Measurements from ENCODE around the gene TTR.

TTR gene

DNA sequence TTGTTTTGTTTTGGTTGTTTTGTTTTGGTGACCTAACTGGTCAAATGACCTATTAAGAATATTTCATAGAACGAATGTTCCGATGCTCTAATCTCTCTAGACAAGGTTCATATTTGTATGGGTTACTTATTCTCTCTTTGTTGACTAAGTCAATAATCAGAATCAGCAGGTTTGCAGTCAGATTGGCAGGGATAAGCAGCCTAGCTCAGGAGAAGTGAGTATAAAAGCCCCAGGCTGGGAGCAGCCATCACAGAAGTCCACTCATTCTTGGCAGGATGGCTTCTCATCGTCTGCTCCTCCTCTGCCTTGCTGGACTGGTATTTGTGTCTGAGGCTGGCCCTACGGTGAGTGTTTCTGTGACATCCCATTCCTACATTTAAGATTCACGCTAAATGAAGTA lies at the start of gene TTR:
TSS of gene TTR (plus strand) at position 250 of the 400 bp plus-strand sequence. CDS start at position 276, 26 bp downstream.
- DNase-seq: no peak

DNA sequence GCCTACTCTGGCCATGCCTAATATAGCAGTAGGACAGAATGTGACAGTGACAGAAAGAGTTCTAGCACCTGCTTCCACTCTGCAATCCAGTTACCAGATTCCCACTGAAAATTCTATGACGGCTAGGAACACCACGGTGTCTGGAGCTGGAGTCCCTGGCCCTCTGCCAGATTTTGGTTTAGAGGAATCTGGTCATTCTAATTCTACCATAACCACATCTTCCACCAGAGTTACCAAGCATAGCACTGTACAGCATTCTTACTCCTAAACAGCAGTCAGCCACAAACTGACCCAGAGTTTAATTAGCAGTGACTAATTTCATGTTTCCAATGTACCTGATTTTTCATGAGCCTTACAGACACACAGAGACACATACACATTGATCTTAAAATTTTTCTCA lies 45.2 kb upstream of the TTR start:
- DNase-seq: no peak

DNA sequence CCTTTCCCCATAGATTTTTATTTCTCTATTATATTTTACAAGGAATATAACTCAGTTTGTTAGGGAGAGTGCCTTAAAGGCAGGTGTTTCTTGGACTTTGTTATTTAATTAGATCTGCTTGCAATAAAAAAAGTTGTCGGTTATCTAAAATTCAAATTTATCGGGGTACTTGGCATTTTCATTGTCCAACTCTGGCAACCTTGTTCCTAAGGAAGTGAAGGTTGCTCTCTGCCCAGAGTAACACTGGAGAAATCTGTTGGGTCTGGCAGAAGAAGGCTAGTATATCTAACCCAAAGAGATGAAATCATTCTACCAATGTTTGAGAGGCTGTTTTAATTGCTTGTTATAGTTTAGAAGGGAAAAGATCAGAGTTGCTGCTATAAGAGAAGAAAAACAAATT lies 42.8 kb upstream of the TTR start:
- no peak for DNase-seq

DNA sequence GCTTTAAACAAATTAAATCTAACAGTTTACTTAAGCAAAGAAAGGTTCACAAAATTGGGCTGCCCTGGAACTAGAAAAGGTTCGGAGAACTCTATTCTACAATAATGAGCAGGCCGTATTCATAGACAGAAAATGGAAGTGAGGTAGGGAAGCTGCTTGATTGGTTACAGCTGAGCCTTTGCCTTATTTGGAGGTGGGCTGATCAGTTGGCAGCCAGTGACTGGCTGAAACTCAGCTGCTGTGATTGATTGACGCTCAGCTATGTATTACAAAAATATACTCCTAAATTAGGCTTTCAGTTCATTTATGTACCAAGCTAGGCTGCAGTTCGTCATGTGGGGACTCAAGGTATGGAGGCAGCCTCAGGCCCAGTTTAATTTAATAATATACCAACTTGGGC lies 42.3 kb upstream of the TTR start:
- DNase-seq: no peak

DNA sequence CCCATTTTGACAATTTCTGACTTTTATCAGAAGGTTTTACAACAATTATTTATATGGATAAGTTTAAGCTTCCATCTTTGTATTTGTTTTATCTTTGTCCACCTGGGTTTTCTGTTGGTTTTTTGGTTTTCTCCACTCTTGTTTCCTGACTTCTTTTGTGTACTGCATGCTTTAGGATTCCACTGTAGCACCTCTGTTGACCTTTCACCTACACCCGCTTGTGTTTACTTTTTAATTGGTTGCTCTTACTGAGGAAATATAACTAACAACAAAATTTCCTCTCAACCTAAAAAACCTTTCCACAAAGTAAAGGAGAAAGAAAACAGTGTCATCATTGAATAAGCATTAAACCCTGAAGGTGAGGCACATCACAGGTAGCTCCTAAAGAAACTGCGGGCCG lies 39.8 kb upstream of the TTR start:
- DNase-seq: no peak

DNA sequence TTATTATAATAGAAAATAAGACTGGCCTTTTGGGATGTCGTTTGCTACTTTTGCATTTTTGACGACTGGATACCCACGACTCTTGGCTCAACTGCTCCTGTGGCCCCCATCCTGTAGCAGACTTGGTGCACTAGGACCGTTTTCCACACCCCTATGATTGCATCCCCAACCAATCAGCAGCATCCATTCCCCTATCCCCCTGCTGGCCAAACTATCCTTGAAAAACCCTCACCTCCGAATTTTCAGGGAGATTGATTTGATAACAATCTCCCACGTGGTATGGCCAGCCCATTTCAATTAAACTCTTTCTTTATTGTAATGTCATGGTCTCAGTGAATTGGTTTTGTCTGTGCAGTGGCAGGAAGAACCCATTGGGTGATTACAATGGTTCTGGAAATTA lies 37.9 kb upstream of the TTR start:
- DNase-seq: no peak

DNA sequence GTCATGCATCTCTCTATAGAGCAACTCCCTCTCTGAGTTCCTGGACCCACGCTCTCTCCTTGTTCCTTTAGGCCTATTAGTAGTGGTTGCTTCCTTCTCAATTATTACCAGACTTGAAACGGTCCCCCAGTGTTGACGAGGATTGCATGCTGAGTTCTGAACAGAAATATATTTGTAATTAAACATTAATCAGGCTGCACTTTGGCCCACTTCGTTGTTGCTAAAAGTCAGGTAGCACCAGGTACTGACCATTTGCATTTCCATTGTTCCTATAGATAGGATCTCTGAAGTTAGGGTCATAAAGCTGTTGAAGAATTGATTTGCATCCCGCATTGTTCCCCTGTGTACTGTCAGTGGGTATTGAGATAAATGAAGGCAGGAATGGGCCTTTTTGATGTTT lies 36.9 kb upstream of the TTR start:
- no peak for DNase-seq

DNA sequence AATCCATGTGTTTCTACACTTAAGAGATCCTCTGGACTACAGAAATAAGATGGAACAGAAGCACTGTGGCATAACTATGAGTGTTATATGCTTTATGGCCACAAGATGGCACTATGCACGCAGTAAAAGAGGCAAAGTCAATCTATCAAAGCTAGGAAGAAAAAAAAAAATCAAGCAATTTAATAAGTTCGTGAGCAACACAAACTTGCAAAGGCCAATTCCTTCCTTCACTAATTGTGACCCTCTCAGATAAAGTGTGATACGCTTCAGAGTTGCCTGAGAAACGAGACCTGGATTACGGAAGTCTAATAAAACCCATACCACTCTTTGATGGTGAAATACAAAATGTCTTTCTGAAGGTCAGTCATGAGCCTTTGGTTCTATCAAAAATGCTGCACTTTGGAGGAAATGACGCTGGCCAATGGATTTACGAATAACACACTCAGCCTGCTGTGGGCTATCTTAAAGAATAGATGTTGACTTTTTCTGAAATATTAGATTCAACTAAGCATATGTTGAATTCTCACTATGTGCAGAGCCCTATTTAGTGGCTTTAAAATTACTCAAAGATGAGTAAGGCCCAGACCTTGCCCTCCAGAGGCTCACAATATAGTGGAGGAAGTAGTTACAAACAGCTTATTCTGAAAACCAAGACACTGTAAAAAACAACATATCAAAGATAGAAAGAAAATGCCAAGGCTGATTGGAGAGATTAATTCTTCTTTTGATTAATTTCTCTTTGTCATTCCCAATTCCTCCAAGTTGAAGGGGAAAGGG lies 35.5 kb upstream of the TTR start:
- peak; percentile 72 for DNase-seq

DNA sequence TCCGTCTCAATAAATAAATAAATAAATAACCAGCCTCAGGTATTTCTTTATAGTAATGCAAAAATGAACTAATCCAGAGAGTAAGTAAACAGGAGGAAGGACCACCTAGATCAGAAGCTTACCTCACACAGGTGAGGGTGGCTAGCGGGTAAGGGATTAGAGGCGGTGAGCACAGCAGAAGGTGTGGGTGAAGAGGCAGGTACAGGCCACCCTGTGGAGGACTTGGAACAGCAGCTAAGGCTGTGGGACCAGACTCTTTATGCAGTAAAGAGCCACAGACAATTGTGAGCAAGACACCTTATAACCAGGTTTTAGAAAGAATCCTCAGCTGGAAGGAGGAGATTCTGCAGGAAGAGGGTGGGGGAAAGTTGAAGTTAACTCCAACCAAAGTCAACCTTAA lies 34.2 kb upstream of the TTR start:
- no peak for DNase-seq

DNA sequence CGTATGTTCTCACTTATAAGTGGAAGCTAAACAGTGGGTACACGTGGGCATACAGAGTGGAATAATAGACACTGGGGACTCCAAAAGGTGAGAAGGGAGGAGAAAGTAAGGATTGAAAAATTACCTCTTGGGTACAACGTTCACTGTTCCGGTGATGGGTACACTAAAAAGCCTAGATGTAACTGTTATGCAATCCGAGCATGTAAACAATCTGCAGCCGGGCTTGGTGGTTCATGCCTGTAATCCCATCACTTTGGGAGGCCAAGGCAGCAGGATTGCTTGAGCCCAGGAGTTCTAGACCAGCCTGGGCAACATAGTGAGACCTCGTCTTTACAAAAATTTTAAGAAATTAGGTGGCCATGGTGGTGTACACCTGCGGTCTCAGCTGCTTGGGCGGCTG lies 33.1 kb upstream of the TTR start:
- no peak for DNase-seq

DNA sequence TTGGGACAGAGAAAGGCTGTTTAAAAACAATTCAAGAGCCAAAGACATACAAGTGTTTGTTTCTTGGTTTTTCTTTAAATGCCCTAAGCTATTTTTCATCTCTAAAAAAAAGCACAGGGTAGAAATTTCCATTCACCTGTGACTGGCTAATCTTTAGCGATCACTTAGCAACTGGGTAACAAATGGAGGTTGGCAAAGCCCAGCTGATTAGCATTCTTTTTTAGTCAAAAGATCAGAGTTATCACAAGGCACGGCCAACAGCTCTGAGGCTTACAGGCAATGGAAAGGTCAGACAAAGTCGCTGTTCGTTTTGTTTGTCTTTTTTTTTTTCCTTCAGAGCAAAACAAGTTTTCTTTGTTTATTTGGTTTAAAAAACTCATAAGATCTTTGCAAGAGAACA lies 29.0 kb upstream of the TTR start:
- DNase-seq: no peak

DNA sequence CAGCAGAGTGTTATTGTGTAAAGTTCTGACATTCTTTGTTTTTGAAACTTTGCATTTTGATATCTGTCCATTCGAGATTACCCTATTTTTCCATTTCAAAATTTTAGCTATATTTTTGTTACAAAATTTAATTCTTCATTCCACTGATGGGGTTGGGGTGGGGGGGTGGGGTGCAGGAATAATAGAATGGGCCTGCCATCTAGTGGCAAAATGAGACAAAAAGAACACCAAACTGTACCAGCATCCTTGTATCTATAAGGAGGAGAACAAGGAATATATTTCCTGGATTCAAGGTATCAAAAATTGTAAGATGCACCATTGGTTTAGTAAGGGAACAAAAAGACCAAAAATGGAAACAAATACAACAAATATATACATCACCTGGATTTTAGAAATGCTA lies 27.9 kb upstream of the TTR start:
- DNase-seq: no peak

DNA sequence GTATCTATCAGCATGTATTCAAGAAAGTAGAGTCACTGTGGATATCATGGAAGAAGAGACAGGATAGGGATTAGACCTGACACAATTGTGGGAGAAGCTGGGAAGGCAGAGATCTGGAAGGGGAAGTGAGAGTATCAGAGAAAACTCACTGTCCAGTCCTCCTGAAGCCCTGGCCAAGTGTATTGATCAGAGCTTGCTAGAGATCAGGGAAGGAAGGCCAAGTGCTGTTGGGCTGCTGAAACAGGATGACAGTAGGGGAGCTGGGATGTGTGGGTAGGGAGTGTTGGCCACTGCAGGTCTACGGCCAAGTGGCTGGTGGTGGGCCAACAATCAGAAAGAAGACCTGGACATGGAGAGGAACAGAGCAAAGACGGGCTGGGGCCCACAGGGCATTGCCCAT lies 26.3 kb upstream of the TTR start:
- no peak for DNase-seq

DNA sequence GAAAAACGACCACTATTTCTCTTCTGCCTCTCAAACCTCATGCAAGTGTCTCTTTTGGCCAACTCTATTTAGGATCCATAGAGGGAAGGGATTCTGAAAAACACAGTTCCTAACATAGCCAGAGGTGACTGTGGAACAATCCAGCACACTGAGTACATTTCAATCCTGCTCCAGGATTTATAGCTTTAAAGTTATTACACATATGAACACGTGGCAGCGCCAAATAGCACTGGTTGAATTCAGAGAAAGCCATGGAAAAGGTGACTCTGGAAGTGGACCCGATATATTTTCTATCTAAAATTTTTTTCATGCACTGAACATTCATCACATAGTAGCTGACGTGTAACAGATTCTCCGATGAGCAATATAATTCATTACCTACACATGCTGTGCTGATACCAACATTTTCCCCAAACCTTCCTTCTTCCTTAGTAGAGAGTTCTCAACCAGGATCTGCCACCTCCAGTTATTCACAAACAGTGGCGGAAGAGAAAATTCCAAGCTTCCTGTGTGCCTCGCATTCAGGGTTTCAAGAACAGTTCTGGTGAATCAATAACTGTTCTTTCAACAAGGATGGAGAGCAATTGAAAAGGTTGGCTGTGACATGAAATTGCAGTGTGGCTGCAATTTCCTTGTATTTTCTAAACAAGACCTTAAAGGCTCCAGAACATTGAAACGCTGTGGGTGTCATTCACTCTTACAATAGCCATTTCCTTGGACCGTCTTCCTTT lies 25.7 kb upstream of the TTR start:
- DNase-seq: no peak

DNA sequence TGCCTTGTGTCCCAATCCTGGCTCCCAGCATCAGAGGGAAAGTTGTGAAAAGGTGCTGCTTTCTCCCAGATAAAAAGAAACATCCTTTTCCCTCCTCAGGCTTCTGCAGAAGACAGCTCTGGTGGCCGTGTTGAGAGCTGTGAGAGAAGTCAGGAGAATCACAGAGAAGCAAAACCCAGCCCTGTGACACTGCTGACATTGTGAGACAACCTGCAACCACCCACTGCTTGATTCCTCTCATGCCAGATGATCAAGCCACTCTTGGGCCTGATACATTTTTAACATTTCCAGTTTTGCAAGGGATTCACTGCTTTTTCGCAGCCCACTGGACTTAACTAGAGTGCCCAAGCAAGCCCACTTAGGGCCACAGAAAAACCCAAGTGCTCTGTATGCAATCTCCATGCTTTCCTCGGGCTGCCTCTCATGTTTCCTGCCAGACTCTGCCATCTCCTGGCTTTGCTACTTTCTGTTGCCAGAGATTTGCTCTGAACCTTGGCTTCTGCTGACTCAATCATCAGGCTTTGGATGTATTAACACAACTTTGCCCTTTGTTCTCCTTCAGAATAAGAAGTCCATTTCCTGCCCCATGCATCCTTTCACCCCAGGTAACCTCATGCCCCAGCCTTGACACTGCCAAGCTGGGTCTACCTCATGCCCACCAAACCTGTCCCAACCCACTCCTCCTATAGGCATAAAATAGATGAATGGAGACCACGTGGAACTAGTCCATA lies 24.9 kb upstream of the TTR start:
- no peak for DNase-seq

DNA sequence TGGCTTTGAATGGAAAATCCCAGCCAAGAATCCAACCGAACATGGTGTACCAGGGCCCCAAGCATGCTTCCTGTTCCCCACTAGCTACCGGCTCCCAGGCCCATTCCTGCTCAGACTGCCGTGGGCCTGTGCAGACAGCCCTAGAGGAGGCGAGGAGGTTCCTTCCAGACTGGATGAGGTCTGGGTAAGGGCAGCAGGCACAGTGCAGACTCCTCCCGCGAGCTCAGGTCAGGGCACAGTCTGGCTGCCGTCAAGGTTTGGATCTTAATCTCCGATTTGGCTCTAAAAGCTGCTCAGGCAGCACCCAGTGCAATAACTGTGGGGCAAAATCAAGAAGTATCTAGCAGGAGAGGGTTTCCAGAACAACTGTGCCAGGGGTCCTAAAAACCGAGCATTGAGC lies 19.3 kb upstream of the TTR start:
- DNase-seq: no peak

DNA sequence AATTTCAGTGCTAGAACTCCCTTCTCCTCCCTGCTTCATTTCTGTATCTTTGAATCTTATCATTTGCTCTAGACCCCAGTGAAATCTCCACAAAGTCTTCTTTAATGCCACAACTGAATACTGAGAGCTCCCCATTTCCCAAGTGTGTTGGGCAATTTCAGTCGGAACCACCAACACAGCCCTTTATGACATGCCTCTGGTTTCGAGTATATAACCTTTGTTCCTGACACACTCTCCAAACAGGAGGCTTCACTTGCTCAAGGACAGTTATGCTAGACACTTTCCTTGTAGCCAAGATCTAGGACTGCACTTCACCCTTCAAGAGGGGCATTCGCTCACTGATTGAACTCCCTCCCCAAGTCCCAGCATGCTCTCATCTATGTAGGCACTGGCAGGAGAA lies 18.6 kb upstream of the TTR start:
- no peak for DNase-seq

DNA sequence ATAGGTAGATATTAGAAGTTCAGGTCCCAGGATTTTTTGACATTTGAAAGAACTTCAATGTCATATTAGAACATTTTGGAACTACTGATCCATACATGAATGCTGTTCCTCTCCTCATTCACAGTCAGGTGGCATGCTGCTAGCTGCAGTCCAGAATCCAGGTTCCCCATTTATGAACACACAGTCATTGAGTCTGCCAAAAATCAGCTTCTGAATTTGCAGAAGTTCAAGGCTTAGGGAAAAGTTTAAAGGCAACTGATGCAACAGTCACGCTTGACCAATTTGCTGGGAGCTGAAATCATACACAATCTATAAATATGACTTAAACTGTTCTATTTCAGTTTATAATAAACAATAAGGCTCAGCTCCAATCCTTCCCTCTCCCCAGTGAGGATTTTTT lies 17.3 kb upstream of the TTR start:
- no peak for DNase-seq

DNA sequence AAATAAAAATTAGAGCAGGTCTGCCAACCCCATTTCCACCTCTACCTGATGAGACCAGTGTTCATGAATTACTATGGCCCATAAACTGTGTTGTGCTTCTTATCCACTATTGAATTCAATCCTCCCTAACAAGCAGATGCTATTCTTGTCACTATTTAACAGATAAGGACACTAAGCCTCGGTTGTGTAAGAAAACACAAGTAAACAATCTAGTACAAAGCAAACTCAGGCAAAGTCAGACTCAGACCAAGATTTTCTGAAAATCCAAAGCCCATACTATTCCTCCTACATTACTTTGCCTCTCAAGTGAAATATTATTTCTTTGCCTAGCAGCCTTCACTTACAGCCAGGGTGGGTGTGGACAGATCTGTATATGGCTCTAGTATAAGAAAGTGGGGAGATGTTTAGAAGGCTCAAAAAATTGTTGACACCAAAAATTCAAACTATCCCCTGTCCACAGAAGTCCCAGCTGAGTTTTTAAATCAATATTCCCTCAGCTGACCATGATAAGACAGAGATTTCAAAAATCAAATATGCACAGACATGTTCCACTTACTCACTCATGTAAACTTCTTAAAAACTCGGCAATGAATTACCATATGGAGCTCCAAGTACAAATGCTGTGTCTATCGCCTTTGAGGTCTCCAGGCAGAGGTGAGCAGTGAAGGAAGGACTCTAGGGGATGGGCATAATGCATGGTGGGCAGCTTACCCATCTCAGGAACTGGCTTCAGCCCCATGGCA lies 16.0 kb upstream of the TTR start:
- DNase-seq: no peak

DNA sequence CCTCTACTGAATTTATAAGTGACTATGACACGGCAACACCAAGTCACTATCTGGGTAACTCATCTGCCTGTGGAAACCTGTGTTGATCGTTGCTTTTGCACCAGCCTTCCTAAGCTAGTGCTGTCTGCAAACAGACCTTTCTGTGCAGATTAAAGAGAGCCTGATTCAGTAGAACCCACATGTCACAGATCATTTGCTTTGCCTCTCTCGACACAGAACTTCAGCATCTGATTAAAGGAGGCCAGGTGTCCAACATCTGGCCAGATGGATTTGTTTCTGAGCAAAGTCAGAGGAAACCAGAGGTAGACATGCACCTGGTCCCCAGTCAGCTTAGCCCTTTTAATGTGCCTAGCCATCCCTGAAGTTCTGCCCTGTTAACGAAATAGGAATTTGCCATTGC lies 15.0 kb upstream of the TTR start:
- no peak for DNase-seq

DNA sequence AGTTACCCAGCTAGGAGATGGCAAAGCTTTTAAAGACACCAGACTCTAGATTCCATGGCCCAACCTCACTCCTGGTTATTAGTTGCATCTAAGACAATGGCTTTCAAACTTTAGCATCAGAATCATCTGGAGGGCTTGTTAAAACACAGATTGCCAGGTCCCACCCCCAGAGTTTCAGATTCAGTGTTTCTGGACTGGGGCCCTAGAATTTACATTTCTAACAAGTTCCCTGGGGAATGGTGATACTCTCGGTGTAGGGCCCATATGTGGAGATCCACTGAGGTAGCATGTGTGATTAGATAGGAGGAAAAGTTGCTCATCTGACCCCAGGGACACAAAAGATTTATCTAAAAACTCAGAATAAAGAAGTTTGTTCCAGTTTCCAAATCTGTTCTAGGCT lies 14.5 kb upstream of the TTR start:
- no peak for DNase-seq

DNA sequence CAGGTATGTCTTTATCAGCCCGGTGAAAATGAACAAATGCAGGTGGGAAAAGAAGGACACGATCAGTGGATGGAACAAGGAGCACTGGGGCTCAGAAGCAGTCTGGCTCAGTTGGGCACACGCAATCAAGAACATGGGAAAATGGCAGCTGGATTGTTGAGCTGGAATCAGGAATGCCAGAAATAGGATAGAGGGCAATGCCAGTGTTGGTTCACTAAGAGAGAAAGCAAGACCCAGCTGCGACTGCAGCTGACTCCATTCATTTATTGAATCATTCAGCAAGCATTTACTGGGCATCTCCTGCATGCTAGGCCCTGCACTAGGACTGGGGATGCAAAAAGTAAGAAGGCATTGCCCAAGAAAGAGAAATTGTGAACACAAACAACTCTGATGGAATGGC lies 13.6 kb upstream of the TTR start:
- no peak for DNase-seq

DNA sequence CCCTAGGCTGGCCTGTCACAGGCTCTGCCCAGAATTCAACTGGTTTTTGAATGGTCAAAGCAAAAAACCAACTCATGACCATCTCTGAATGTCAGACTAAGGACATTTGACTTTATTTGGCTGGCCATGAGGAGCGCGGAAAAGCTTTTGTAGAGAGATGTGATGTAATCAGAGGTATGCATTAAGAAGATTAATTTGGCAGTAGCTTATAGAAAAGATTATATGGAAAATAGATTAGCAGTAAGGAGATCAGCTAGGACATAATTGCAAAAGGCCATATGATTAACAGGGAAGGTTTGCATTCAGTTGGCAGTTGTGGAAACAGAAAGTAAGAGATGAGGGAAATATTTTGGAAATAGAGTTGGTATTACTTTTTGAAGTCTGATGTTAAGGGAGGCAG lies 12.3 kb upstream of the TTR start:
- DNase-seq: no peak
